Stimulated activated naive CD8-positive, alpha-beta T cell treated with anti-CD3 and anti-CD28 coated beads, Interleukin-15, amount 100 ng/mL, for 72 hours (primary cell): ENCODE data around the gene MRAS.
A peak's percentile ranks its signal among the peaks of the same experiment; 100 is the strongest.
"Not testable (repeated sequence)": the region's sequence is repeated elsewhere in the genome, so short reads cannot be mapped to it uniquely, and the experiment has no call there.

Experiments
- ATAC-seq: fragments of 150-1000 bp; cut with Tn5 transposase; 2 replicates; pipeline ENCODE4 v1.10.0; 2021; ENCODE audit warnings: mild to moderate bottlenecking, moderate library complexity
- DNase-seq, 2 donors: peaks; one replicate each; pipeline ENCODE4 v3.0.0; 2021 to 2022
- H3K27ac Mint-ChIP-seq, 2 donors: one replicate each; pipeline ENCODE4 v1.8.0; 2022; ENCODE audit warnings: mild to moderate bottlenecking in 2 of 2, mixed read lengths in 2 of 2, moderate library complexity in 2 of 2
- H3K27me3 Mint-ChIP-seq: one replicate; pipeline ENCODE4 v1.8.0; 2022; ENCODE audit warnings: mixed read lengths
- H3K4me1 Mint-ChIP-seq: one replicate; pipeline ENCODE4 v1.8.0; 2022; ENCODE audit warnings: mild to moderate bottlenecking, mixed read lengths
- H3K4me3 Mint-ChIP-seq, 2 donors: one replicate each; pipeline ENCODE4 v1.8.0; 2022; ENCODE audit warnings: mild to moderate bottlenecking in 2 of 2, mixed read lengths in 2 of 2, moderate library complexity in 1 of 2
- H3K9me3 Mint-ChIP-seq, 2 donors: one replicate each; pipeline ENCODE4 v1.8.0; 2022; ENCODE audit warnings: mixed read lengths in 2 of 2

The MRAS gene

DNA sequence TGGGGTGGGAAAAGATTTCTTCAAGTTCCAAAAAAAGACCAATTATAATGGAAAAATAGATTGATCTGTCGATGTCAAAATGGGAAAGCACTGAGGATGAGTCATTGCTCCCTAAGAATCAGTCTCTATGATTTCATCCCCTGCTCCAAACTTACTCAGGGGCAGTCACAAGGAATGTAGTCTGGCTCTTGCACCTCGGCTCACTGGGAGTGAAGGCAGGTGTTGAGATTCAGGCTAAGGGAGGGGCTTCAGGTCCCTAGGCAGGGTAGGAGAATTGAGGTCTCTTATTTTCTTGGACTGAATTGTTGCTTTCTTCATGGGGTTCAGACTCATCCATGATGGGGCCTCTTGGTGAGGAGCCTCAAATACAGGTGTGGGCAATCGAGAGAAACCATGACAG is 100.3 kb downstream of the MRAS start:
- Mint-ChIP-seq H3K4me1 (no peaks in the 10 kb centered on the region), H3K4me3 (no peak overlapping the region), H3K27me3 (no peaks in the 10 kb centered on the region), H3K9me3 (no peaks in the 10 kb centered on the region), H3K27ac (no peak overlapping the region)
- ATAC-seq (no peak), DNase-seq (no peak)

DNA sequence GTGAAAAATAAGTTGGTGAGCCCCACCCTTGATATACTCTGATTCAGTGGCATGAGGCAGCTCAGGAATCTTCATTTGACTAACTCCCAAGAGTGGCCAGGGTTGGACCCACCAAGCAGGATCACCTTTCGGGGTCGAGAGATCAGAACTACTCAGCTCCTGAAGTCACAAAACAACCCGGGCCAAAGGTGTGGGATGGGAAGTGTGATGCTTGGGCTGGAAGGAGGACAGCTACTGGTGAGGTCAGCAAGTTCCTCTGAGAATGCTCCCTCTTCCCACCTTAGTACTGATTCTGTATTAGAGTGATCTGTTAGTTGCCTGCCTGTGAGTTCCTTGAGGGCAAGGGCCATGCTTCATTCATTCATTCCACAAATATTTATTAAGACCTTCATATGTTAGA is 101.1 kb downstream of the MRAS start:
- H3K27ac Mint-ChIP-seq: no peak overlapping the region
- ATAC-seq: no peak
- no peak overlapping the region for H3K4me3 Mint-ChIP-seq
- no peaks in the 10 kb centered on the region for H3K4me1 Mint-ChIP-seq
- DNase-seq: no peak
- no peaks in the 10 kb centered on the region for H3K9me3 Mint-ChIP-seq
- H3K27me3 Mint-ChIP-seq: no peaks in the 10 kb centered on the region

DNA sequence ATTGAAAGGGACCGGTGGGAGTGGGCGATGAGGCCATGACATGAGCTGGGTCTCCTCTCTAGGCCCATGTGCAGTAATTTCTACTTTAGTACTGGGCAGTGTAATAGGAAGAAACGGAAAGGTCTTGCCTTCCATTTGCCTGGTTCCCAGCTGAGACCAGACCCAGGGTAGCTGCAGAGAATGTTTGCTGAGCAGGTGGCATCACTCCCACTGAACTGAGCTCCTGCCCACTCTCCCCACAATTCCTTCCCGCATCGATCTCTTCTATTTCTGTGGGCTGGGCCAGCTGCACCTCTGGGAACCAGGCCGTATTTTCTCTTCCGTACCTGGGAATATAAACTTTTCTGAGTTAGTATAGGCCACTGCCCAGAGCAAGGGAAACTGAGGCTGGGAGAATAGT is 101.8 kb downstream of the MRAS start:
- peak overlapping the region in 1 of 2 donors; percentile 12 for H3K27ac Mint-ChIP-seq
- H3K9me3 Mint-ChIP-seq: no peaks in the 10 kb centered on the region
- DNase-seq (no peak), ATAC-seq (no peak)
- peaks cover 5% of the 10 kb centered on the region for H3K27me3 Mint-ChIP-seq
- H3K4me3 Mint-ChIP-seq: no peak overlapping the region
- H3K4me1 Mint-ChIP-seq: no peaks in the 10 kb centered on the region

- H3K9me3 Mint-ChIP-seq: no peaks in the 10 kb centered on the region
- H3K27ac Mint-ChIP-seq: peak overlapping the region in 1 of 2 donors; percentile 12
- no peak overlapping the region for H3K4me3 Mint-ChIP-seq
- peaks cover 7% of the 10 kb centered on the region for H3K27me3 Mint-ChIP-seq
- DNase-seq: no peak
- no peaks in the 10 kb centered on the region for H3K4me1 Mint-ChIP-seq
- ATAC-seq: no peak
Measured at GRCh38 chr3:138450704-138451424, 102.5 kb downstream of the MRAS start.

DNA sequence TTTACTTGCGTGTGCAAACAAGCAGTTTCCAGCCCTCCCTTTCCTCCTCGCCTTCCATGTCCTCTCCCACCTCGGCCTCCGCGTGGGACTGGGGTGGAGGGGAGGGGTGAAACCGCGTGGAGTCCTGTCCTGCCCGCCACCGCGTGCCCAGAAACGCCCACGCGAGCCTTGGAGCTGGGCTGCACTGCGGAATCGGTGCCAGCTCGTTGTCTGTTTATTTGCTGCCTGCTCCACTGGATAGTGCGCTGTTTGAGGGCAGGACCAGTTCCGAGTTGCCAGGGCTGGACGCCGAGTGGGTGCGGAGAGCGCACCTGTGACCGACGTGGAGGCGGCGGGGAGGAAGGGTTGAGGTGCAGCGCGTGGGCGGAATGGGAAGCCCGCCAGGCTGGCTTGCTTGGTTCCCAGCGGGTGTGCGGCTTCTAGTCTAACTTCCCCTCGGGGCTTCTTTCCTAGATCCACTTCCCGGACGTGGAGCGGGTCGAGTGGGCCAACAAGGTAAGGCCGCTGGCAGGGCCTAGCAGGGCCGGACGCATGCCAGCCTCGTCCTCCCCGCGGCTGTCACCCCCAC is 103.3 kb downstream of the MRAS start:
- Mint-ChIP-seq H3K27me3 (peaks cover 7% of the 10 kb centered on the region), H3K4me1 (no peaks in the 10 kb centered on the region), H3K9me3 (no peaks in the 10 kb centered on the region), H3K27ac (no peak overlapping the region), H3K4me3 (no peak overlapping the region)
- DNase-seq: no peak
- ATAC-seq: no peak

- Mint-ChIP-seq H3K27me3 (peaks cover 7% of the 10 kb centered on the region), H3K4me3 (no peak overlapping the region)
Measured at GRCh38 chr3:138452436-138452835, 104.1 kb downstream of the MRAS start.

GRCh38 chr3:138453940-138454339 is 105.6 kb downstream of the MRAS start:
- not testable (repeated sequence) for H3K4me3 Mint-ChIP-seq, DNase-seq, ATAC-seq, H3K4me1 Mint-ChIP-seq, H3K9me3 Mint-ChIP-seq, H3K27ac Mint-ChIP-seq, H3K27me3 Mint-ChIP-seq

More at GRCh38 chr3:138452436-138452835, 104.1 kb downstream of the MRAS start:
- Mint-ChIP-seq H3K4me1 (no peaks in the 10 kb centered on the region), H3K9me3 (no peaks in the 10 kb centered on the region), H3K27ac (no peak overlapping the region)
- DNase-seq (no peak), ATAC-seq (no peak)
